SIG-M5 treated with dmso at 0.1 percent for 504 hours (cell line): ENCODE data around the gene EIF5A.
A peak's percentile ranks its signal among the peaks of the same experiment; 100 is the strongest.
"Not testable (repeated sequence)": the region's sequence is repeated elsewhere in the genome, so short reads cannot be mapped to it uniquely, and the experiment has no call there.

ENCODE experiments used
- DNase-seq: peaks from one replicate; lab custom pipeline; 2025; ENCODE audit not compliant: unreplicated experiment; lab: John Stamatoyannopoulos, UW

Gene EIF5A

GRCh38 chr17:7329374-7329996 lies 22.1 kb downstream of the EIF5A start:
- peak; percentile 99 for DNase-seq

GRCh38 chr17:7329997-7330637 lies 22.7 kb downstream of the EIF5A start:
- DNase-seq = peak; percentile 80

GRCh38 chr17:7330638-7331015 lies 23.2 kb downstream of the EIF5A start:
- no peak for DNase-seq

GRCh38 chr17:7332111-7332510 lies 24.7 kb downstream of the EIF5A start:
- DNase-seq = no peak

- DNase-seq = not testable (repeated sequence)
Measured at GRCh38 chr17:7332600-7333069, 25.2 kb downstream of the EIF5A start.

- no peak for DNase-seq
Measured at GRCh38 chr17:7334938-7335538, 27.6 kb downstream of the EIF5A start.

- not testable (repeated sequence) for DNase-seq
Measured at GRCh38 chr17:7335765-7336164, 28.3 kb downstream of the EIF5A start.

GRCh38 chr17:7336240-7337175 lies 29.1 kb downstream of the EIF5A start, which contains the start of gene ACAP1:
Gene ACAP1, plus strand, starts transcription at chr17:7336529. Its CDS starts 206 bp downstream, at chr17:7336735.
- DNase-seq = no peak

- DNase-seq = not testable (repeated sequence)
Measured at GRCh38 chr17:7337600-7337999, 30.2 kb downstream of the EIF5A start.

- DNase-seq = peak; percentile 38
Measured at GRCh38 chr17:7340179-7340578, 32.8 kb downstream of the EIF5A start.

GRCh38 chr17:7341842-7342241 lies 34.4 kb downstream of the EIF5A start:
- DNase-seq = no peak

GRCh38 chr17:7343250-7343649 lies 35.8 kb downstream of the EIF5A start:
- no peak for DNase-seq

GRCh38 chr17:7346761-7347614 lies 39.6 kb downstream of the EIF5A start:
- DNase-seq = no peak

- no peak for DNase-seq
Measured at GRCh38 chr17:7347630-7348477, 40.4 kb downstream of the EIF5A start.

- no peak for DNase-seq
Measured at GRCh38 chr17:7348478-7349242, 41.2 kb downstream of the EIF5A start.

- DNase-seq = peak; percentile 76
Measured at GRCh38 chr17:7351665-7352502, 44.5 kb downstream of the EIF5A start, which contains the start of gene KCTD11. Gene KCTD11, plus strand, starts transcription at chr17:7352162.

GRCh38 chr17:7352503-7352889 lies 45.1 kb downstream of the EIF5A start:
- DNase-seq = no peak
